ENCODE measurements around the gene F2RL3.
"Not testable (repeated sequence)": the region's sequence is repeated elsewhere in the genome, so short reads cannot be mapped to it uniquely, and the experiment has no call there.

Gene F2RL3

DNA sequence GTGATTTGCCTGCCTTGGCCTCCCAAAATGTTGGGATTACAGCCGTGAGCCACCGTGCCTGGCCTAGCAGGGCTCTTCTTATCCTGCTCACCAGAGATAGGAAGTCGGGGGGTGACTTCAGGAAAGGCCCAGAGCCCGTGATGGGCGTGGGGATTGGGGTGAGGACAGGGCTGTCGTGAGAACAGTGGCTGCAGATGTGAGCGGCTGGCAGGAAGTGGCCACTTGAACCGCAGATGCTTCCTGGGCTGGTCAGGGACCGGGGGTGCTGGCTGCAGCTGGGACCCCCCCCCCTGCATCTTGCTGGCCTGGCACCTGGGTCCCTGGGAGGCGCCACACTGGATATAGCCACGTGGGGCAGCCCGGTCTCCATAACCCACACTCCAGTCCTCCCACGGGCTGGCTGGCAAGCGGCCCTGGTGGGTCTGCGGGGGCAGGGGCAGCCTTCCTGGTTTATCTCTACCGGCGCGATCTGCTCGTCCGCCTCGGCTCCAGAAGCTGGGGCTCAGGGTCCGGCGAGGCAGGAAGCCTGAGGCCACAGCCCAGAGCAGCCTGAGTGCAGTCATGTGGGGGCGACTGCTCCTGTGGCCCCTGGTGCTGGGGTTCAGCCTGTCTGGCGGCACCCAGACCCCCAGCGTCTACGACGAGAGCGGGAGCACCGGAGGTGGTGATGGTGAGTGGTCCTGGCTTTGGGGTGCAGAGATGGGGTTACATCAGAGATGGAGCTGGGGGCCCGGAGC, at the start of gene F2RL3:
TSS of gene F2RL3 (plus strand) at position 371 of the 737 bp plus-strand sequence. CDS start at position 562, 191 bp downstream.
- DNase-seq (ENCODE audit: low spot score): no peak

DNA sequence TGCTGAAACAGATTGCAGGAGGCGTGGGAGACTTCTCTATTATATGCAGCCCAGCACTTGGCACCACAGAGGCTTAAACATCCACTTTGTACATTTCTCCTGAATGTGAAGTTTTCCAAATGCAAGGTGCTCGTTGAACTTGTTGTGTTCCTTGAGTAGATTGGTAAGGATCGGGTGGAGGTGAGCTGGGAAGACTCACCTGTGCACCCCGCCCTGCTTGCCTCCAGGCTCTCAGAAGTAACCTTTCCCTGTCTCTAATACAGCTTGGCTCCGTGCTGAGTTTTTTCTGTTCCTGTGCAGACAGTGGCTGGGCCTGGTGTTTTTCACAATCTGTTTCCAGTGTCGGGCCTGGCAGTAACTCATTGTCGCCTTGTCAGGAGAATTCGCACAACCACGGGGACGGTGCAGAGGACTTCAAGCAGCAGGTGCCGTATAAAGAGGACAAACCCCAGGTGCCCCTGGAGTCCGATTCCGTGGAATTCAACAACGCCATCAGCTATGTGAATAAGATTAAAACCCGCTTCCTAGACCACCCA, 47.3 kb upstream of the F2RL3 start:
- no peak for DNase-seq (ENCODE audit: low spot score)

DNA sequence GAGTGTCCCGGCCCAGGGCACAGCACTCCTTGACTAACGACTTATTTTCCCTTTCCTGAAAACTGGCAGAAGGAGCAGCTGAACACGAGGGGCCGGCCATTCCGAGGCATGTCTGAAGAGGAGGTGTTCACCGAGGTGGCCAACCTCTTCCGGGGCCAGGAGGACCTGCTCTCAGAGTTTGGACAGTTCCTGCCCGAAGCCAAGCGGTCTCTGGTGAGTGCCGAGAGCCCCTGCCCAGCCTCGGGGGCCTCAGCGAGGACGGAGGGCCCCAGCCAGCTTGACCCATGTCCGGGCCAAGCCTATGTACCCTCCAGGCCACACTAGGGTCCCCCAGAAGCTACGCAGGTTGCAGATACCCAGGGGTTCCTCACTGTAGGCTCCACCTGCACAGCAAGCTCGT, 41.9 kb upstream of the F2RL3 start:
- DNase-seq (ENCODE audit: low spot score): no peak

DNA sequence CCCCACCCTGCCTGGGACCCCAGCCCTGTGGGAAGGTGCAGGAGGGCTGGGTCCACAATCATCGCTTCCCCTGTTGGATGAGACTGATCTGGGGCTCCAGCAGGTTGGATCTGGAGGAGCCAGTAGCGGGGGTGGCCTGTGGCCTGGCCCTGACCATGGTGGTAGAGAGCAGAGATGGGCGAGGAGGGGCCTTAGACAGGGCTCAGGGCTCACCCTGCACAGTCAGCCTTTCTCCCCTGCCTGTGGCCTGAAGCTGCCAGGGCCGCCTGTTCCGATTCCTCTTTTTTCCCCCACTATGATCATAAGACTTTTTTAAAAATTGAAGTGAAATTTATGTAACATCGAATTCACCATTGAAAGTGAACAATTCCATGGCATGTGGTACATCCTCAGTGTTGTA, 41.4 kb upstream of the F2RL3 start:
- no peak for DNase-seq (ENCODE audit: low spot score)

DNA sequence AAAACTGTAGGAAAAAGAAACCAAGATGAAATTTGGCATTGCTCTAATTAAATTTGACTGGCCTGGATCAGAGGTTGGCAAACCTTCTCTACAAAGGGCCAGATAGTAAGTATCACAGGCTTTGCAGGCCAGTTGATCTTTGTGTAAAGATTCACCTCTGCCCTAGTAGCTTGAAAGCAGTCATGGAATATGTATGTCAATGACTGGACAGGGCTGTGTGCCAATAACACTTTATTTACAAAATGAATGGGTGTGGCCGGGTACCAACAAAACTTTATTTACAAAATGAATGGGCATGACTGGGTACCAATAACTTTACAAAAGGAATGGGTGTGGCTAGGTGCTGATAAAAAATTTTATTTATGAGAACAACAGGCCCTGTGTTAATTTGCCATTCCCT, 39.6 kb upstream of the F2RL3 start:
- DNase-seq (ENCODE audit: low spot score): no peak

DNA sequence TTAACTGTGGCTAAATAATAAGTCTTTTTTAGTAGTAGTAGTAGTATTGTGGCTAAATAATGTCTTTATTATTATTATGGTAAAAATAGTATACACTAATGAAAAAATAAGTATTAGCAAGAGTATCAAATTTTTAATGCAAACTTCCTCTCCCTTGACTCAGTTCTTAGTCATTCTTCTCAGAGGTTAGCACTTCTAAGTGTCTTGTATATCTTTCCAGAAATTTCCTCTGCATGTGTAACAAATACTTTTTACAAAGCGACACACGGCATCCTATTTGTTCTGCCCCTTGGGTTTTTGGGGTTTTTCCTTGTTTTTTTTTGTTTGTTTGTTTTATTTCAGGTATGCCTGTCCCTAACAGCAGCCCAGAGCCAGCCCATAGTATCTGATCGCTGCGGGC, 38.7 kb upstream of the F2RL3 start:
- no peak for DNase-seq (ENCODE audit: low spot score)

DNA sequence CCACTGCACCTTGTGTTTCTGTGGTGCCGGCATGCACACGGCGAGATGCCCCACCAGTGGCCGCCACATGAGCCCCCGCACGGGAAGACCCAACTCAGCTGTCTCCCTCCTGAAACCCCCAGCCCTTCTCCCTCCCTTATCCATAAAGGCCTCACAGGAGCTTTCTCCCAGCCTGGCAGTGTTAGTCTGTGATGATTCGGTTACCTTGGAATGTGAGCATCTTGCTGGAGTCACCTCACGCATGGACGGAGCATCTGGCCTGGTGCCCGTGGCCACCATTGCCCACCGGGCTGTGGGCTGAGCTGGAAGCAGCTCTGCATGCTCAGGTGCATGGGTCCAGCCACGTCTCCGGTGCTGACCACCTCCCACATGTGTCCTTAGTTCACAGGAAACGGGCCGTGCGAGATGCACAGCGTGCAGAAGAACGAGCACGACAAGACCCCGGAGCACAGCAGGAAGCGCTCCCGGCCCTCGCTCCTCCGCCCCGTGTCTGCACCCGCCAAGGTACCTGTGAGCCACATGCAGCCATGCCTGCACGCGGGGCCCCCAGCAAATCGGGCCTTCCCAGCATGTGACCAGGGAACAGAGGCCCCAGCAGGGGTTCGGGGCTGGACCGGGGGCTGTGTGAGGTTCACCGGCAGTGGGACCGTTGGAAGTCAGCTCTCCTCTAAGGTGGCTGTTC, 37.6 kb upstream of the F2RL3 start:
- DNase-seq (ENCODE audit: low spot score): no peak

DNA sequence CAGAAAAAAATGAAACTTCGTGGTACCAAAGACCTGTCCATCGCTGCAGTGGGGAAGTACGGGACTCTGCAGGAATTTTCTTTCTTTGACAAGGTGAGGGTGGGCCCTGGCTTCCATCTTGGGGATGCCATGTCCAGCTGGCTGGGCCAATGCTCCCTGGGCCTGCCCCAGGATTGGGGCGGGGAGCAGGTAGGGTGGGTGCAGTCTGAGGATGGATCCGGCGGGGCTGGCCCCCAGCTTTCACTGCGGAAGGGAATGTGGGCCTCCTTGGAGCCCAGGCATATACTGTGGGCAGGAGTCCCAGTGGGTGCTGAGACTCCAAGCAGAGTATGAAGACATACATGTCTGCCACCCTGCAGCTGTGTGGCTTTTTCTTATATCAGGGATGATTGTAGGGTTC, 35.7 kb upstream of the F2RL3 start:
- DNase-seq (ENCODE audit: low spot score): no peak

DNA sequence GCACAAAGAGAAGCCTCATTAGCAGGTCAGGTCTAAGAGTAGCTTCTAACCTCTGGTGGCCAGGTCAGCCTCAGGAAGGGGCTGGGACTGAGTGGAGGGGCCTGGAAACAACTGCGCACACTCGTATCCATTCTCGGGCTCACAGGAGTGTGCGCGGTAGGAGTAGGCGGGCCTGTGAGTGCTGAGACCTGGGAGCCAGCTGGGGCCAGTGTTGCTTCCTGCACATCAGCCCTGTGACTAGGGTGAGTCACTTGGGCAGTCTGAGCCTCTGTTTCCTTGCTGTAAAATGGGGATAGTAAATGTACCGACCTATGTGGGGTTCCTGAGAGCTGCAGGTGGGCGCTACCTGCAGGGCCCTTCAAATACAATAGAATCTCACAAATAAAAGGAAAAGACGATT, 32.7 kb upstream of the F2RL3 start:
- DNase-seq (ENCODE audit: low spot score): no peak

DNA sequence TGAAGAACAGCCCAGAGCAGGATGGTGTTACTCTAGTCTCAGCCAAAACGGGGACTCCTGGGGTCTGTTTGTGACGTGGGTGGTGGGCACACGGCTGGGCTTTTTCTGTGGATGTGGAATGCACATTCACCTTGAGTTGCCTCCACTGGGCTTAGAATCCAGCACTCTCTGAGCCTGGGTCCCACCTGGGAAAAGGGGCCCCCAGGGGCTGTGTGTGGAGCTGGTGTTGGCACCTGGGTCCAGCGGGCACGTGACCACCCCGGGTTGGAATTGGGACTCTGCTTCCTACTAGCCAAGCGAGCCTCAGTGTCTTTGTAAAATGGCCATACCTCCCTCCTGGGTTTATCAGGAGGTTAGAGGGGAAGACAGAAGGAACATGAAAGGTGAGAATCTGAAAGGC, 29.2 kb upstream of the F2RL3 start:
- no peak for DNase-seq (ENCODE audit: low spot score)

DNA sequence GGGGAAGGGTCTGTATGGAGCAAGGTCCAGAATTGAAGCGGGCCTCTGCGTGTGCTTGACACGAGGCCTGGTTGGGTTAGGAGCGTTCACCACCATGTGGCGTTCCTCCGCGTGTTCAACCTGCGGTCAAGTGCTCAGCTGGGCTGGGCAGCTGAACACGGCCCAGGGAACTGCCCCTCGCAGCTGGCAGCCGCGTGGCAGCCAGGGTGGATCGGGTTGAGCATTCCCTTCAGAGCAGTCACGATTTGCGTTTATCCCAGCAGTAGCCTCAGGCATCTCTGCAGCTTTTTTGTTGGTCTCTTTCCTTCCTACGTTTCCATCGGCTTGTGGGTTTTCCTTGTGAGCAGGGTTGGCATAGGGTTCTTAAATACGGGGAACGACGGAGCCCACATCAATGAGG, 28.7 kb upstream of the F2RL3 start:
- no peak for DNase-seq (ENCODE audit: low spot score)

DNA sequence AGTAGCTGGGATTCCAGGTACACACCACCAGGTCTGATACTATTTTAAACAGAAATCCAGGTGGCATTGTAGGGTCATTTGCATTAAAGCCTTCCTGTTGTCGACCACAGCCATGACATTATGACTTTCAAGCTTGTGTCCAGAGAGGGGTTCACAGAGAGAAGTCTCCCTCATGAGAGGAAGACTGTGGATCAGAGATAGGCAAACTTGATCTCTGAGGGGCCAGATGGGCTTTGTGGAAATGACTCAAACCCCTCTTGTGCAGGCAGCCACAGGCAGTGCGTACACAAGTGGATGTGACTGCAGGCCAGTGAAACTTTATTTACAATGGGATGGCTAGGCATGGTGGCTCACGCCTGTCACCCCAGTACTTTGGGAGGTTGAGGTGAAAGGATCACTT, 27.8 kb upstream of the F2RL3 start:
- DNase-seq (ENCODE audit: low spot score): no peak

DNA sequence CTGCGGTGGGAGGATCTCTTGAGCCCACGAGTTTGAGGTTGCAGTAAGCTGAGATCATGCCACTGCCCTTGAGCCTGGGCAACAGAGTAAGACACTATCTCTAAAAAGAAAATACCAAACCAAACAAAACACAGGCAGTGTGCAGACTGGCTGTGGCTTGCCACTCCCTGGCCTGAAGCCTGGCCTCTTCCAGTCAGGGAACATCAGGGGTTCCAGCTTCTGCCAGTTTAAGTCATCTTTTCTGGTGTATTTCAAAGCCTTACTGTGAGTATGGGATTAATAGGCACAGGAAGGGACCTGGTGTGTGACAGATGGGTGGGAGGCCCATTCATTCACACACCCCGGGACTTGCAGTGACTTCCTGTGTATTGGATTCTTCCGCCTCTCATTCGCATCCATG, 27.0 kb upstream of the F2RL3 start:
- no peak for DNase-seq (ENCODE audit: low spot score)

DNA sequence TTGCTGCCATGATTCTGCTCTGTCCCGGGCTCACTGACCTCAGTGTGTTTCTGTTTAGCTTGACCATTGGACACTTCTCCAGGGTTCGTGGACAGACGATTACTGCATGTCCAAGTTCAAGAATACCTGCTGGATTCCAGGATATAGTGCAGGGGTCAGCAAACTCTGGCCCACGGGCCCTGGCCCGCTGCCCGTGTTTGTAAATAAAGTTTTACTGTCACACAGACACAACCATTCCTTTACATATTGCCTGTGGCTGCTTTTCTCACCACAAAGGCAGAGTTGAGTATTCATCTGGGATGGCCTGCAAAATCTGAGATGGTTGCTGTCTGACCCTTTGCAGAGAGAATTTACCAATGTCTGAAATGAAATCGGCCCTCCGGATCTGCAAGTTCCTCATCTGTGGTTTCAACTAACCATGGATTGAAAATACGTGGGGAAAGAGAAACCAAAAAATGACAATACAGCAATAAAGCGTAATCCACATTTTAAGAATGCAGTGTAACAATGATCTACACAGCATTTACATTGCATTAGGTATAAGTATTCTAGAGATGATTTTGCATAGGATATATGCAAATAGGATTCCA, 25.9 kb upstream of the F2RL3 start:
- no peak for DNase-seq (ENCODE audit: low spot score)

DNA sequence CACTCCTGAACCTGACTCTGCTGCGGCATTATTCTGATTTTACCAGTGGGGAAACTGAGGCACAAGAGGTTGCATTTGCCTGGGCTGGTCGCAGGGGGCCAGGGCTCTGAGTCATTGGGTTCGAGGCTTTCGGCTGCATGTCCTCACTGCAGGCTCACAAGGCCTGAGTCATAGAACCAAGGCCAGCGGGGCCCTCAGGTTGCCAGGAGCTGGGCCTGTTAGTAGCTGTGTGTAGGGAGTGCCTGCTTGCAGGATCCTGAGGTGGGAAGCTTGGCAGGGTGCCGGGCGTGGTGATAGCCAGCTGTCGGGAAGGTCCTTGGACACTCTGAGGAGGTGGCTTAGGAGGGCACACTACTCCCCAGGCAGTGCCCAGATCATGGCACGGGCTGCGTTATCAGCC, 21.6 kb upstream of the F2RL3 start:
- DNase-seq (ENCODE audit: low spot score): no peak

DNA sequence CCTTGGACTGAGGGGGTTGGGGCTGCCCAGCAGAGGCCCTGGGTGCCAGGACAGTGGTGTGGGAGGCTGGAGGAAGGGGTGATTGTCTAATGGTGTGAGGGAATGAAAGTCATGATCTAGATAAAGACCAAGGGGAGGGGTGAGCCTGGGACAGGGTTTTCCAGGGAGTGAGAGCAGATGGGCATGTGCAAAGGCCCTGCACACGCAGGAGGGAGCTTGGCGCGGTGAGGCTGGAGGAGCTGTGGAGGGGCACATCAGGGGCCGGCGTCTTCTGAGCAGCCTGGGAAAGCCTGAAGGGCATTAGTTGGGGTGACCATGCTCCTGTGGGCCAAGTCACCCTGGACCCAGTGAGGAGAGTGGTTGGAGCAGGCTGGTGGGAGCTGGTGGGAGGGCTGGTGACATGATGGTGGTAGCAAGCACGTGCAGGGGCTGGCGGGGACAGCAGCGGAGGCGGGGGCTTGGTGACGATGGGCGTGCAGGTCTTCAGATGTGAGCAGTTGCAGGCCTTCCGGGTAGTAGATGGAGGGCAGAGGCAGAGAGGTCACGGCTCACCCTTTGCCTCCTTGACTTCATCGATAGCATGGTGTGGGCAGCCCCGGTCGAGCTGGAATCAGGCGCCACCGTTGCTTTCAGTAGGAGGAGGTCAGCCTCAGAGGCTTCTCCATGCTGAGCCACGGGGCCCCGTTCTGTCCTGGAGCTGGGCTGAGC, 20.2 kb upstream of the F2RL3 start:
- DNase-seq (ENCODE audit: low spot score): no peak

DNA sequence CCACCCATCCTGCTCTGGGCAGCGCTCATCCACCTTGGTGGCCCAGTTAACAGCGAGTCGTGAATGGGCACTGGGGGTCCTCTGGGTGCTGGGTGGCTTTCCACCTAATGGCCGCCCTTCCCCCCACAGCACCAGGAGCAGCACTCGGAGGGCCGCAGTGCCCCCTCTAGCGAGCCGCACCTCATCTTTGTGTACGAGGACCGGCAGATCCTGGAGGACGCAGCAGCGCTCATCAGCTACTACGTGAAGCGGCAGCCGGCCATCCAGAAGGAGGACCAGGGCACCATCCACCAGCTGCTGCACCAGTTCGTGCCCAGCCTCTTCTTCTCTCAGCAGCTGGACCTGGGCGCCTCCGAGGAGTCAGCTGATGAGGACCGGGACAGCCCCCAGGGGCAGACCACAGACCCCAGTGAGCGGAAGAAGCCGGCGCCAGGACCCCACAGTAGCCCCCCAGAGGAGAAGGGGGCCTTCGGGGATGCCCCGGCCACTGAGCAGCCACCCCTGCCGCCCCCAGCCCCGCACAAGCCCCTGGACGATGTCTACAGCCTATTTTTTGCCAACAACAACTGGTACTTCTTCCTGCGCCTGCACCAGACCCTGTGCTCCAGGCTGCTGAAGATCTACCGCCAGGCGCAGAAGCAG, 19.3 kb upstream of the F2RL3 start:
- no peak for DNase-seq (ENCODE audit: low spot score)

DNA sequence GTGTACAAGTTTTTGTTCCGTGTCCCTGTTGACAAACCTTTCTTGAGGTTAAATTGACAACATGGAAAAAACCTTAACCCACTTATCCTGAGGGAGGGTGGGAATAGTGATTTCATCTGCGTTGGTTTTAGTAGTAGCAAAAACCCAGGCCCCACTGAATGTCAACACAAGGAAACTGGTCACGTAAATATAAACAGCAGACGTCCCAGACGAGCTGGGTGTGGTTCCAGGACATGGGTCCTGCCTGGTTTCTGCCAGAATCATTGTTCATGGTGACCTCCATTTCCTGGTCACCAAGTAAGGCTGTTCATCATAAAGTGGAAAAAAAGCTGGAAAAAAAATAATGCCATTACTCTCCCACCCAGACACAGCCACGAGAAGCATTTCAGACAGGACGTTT, 16.9 kb upstream of the F2RL3 start:
- no peak for DNase-seq (ENCODE audit: low spot score)

DNA sequence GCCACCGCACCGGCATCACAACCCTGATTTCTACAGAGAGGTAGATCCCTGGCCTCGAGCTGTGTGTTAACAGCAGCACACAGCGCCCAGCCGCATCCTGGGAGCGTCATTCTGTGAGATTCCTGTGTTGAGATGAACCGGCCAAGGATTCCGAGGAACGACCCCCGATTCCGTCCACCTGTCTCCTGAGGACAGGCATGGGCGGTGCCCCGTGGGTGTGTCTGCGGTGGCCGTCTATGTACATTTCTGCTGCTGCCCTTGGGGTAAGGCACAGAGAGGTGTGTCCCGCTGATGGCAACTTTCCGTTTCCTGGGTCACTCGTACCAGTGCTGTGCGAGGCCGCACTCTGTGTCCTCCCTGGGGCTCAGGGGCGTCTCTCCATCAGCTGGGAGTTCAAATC, 16.1 kb upstream of the F2RL3 start:
- DNase-seq (ENCODE audit: low spot score): no peak

DNA sequence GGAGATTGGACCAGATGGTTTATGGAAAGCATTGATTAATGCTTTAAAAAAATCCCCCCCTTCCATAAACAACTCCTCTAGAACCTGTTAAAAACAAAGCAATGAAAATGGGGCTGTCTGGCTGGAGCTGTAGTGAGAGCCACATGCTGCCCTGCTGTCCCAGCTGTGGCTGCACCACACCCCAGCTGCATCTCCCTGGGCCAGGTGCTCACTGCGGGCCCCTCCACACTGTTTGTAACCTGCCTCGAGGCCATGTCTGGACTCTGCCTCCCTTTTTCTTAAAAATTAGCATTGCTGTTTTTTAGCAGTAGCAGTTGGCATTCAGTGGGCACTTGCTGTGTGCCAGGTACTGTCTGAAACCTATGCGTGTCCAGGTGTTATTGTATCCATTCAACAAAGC, 15.2 kb upstream of the F2RL3 start:
- no peak for DNase-seq (ENCODE audit: low spot score)

DNA sequence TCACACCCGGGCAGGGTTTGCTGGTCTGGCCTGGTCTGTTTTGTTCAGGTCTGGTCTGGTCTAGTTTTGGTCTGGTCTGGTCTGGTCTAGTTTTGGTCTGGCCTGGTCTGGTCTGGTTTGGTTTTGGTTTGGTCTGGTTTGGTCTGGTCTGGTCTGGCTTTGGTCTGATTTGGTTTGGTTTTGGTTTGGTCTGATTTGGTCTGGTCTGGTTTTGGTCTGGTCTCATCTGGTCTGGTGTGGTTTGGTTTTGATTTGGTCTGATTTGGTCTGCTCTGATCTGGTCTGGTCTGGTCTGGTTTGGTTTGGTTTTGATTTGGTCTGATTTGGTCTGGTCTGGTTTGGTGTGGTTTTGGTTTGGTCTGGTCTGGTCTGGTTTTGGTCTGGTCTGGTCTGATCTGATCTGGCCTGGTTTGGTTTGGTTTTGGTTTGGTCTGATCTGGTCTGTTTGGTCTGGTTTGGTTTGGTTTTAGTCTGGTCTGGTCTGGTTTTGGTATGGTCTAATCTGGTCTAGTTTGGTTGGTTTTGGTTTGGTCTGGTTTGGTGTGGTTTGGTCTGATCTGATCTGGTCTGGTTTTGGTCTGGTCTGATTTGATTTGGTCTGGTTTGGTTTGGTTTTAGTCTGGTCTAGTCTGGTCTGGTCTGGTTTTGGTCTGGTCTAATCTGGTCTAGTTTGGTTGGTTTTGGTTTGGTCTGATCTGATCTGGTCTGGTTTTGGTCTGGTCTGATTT, 14.4 kb upstream of the F2RL3 start:
- no peak for DNase-seq (ENCODE audit: low spot score)

DNA sequence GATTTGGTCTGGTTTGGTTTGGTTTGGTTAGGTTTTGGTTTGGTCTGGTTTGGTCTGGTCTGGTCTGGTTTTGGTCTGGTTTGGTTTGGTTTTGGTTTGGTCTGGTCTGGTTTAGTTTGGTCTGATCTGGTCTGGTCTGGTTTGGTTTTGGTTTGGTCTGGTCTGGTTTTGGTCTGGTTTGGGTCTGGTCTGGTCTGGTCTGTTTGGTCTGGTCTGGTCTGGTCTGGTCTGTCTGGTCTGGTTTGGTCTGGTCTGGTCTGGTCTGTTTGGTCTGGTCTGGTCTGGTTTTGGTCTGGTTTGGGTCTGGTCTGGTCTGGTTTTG, 13.9 kb upstream of the F2RL3 start:
- not testable (repeated sequence) for DNase-seq (ENCODE audit: low spot score)
